BLaER1 (cell line): ENCODE results near the gene ZBED3.
"Not testable (repeated sequence)": the region's sequence is repeated elsewhere in the genome, so short reads cannot be mapped to it uniquely, and the experiment has no call there.

ENCODE experiments used
- H3K27ac ChIP-seq: shearing (Covaris generic); formaldehyde crosslinking; 2 replicates; pipeline ENCODE4 v1.8.1; 2022
- H3K27me3 ChIP-seq: shearing (Covaris generic); formaldehyde crosslinking; 2 replicates; pipeline ENCODE4 v1.8.1; 2022
- H3K36me3 ChIP-seq: shearing (Covaris generic); formaldehyde crosslinking; 2 replicates; pipeline ENCODE4 v1.8.1; 2022
- H3K4me1 ChIP-seq: shearing (Covaris generic); formaldehyde crosslinking; 2 replicates; pipeline ENCODE4 v1.8.1; 2022
- H3K4me2 ChIP-seq: shearing (Covaris generic); formaldehyde crosslinking; 2 replicates; pipeline ENCODE4 v1.8.1; 2022
- H3K4me3 ChIP-seq: shearing (Covaris generic); formaldehyde crosslinking; 2 replicates; pipeline ENCODE4 v1.8.1; 2022
- H3K9ac ChIP-seq: shearing (Covaris generic); formaldehyde crosslinking; 2 replicates; pipeline ENCODE4 v1.8.1; 2022
- H3K9me3 ChIP-seq: shearing (Covaris generic); formaldehyde crosslinking; 2 replicates; pipeline ENCODE4 v1.8.1; 2022
- H4K20me1 ChIP-seq: shearing (Covaris generic); formaldehyde crosslinking; 2 replicates; pipeline ENCODE4 v1.8.1; 2022
- Cebpa-rat ChIP-seq: shearing (Covaris generic); IDR thresholded peaks from 2 replicates; pipeline ENCODE4 v1.8.1; 2022

Gene ZBED3

DNA sequence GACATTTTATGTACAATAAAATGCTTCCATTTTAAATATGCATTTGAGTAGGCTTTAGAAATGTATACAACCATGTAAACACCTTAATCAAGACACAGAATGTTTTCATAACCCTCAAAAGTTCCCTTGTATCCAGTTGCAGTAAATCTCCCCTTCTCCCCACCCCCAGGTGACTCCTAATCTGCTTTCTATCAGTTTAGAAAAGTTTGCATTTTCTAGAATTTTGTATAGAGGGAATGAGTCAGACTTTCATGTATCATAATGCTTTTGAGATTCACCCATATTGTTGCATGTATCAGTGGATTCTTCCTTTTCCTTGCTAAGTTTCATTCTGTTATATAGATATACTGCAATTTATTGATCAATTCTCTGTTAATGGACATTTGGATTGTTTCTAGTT lies 17.7 kb upstream of the ZBED3 start:
- no peak overlapping the region for H3K4me2 ChIP-seq
- peaks cover 34% of the 10 kb centered on the region; the same call in 1 of the 2 replicates for H3K36me3 ChIP-seq
- H3K27ac ChIP-seq, result no peak overlapping the region
- H3K27me3 ChIP-seq, result no peaks in the 10 kb centered on the region
- no peak for TF ChIP-seq Cebpa-rat
- no peaks in the 10 kb centered on the region for H3K4me1 ChIP-seq
- no peaks in the 10 kb centered on the region for H4K20me1 ChIP-seq
- H3K4me3 ChIP-seq, result no peak overlapping the region
- 0 out of 2 replicates have a peak, but pooled peaks cover 4% of the 10 kb centered on the region for H3K9me3 ChIP-seq
- H3K9ac ChIP-seq, result no peak overlapping the region

- Histone ChIP-seq H3K27ac (no peak overlapping the region), H3K4me3 (no peak overlapping the region), H4K20me1 (no peaks in the 10 kb centered on the region), H3K4me2 (no peak overlapping the region), H3K4me1 (no peaks in the 10 kb centered on the region), H3K9ac (no peak overlapping the region), H3K36me3 (peaks cover 31% of the 10 kb centered on the region; the same call in 1 of the 2 replicates), H3K9me3 (0 out of 2 replicates have a peak, but pooled peaks cover 4% of the 10 kb centered on the region), H3K27me3 (no peaks in the 10 kb centered on the region)
- no peak for TF ChIP-seq Cebpa-rat
Observed at GRCh38 chr5:77103457-77103856, 16.4 kb upstream of the ZBED3 start.

GRCh38 chr5:77102549-77102948 lies 15.5 kb upstream of the ZBED3 start:
- H3K4me2 ChIP-seq, result no peak overlapping the region
- 0 out of 2 replicates have a peak, but pooled peaks cover 4% of the 10 kb centered on the region for H3K9me3 ChIP-seq
- peaks cover 31% of the 10 kb centered on the region; the same call in 1 of the 2 replicates for H3K36me3 ChIP-seq
- no peaks in the 10 kb centered on the region for H3K4me1 ChIP-seq
- H4K20me1 ChIP-seq, result no peaks in the 10 kb centered on the region
- no peak overlapping the region for H3K27ac ChIP-seq
- no peak for TF ChIP-seq Cebpa-rat
- H3K9ac ChIP-seq, result no peak overlapping the region
- H3K4me3 ChIP-seq, result no peak overlapping the region
- no peaks in the 10 kb centered on the region for H3K27me3 ChIP-seq

GRCh38 chr5:77101298-77101697 lies 14.2 kb upstream of the ZBED3 start:
- Histone ChIP-seq H3K4me3 (no peak overlapping the region), H3K27ac (no peak overlapping the region), H3K4me2 (no peak overlapping the region), H3K27me3 (no peaks in the 10 kb centered on the region), H4K20me1 (no peaks in the 10 kb centered on the region), H3K9me3 (no peaks in the 10 kb centered on the region), H3K9ac (no peak overlapping the region), H3K36me3 (peaks cover 31% of the 10 kb centered on the region; the same call in 1 of the 2 replicates), H3K4me1 (no peaks in the 10 kb centered on the region)
- no peak for TF ChIP-seq Cebpa-rat

DNA sequence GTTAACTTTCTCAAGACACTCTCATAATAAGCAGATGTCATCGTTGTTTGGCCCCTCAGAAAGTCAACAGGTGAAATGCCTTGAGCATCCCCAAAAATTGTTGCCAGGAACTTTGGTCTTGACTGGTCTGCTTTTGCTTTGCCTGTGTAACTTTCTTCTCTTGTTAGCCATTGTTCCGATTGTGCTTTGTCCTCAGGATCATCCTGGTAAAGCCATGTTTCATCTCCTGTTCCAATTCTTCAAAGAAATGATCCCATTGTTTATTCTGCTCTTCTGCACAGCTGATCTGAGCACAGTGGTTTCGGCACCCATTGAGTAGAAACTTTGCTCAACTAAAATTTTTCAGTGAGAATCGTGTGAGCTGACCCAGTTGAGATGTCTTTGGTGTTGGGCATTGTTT lies 8.1 kb upstream of the ZBED3 start:
- Histone ChIP-seq H3K4me2 (no peak overlapping the region), H3K4me3 (no peak overlapping the region), H3K9me3 (peaks cover 3% of the 10 kb centered on the region; the same call in 1 of the 2 replicates), H3K36me3 (peaks cover 20% of the 10 kb centered on the region), H3K4me1 (no peaks in the 10 kb centered on the region), H3K9ac (no peak overlapping the region), H3K27me3 (no peaks in the 10 kb centered on the region), H3K27ac (no peak overlapping the region), H4K20me1 (no peaks in the 10 kb centered on the region)
- no peak for TF ChIP-seq Cebpa-rat

DNA sequence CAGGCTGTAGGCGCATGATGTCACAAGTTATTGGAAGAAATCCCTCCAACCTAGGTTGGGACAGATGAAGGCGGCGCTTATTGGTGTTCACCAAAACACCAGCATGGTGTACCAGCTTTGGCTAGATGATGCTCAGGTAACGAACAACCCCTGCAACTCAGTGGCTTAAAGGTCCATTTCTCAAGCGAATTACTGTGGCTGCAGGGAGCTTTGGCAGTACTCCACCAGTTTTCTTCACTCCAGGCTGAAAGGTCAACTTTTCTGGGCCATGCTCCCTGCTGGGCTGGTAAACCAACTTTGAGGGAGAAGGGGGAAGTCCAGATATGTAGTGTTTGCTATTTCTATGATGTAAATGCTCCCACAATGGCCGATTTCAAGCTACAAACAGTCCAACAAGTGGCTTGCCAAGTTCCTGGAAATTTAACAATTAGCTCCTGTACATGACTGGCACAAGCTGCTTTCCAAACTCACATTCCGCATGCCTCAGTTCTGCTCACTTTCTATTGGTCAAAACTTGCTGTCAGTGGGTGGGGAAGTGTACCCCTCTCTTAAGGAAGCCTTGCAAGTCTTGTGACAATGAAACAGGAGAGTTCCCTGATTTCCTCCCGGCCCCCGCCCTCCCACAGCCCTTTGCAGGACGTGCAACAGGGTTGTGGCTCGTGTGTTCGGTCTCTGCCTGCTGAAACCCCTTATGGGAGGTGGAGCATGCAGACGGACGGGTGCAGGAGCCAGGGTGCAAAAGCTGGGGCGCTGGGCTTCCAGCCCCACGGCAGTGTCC lies 588 bp upstream of the ZBED3 start:
- H3K4me2 ChIP-seq, result peak overlapping the region; percentile 86
- peak overlapping the region; percentile 87 for H3K4me3 ChIP-seq

DNA sequence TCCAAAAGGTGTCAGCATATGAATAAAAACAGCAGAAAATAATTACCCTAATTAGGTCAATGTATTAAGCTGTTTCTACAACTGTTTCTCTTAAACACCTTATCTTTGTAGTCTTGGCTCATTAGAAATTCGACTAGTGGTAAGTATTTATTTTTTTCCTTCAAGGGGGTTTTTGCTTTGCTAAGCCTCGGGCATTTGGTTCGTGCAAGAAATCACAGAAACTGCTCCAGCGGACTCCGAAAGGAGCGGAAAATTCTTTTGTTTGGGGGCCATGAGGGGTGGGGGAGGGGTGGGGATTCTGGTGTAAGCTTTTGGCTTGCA lies 757 bp downstream of the ZBED3 start:
- Histone ChIP-seq H3K4me2 (peak overlapping the region; percentile 86), H3K4me1 (peaks cover 34% of the 10 kb centered on the region)

More for the DNA sequence above, 588 bp upstream of the ZBED3 start:
- H3K4me1 ChIP-seq, result peaks cover 34% of the 10 kb centered on the region
- 0 out of 2 replicates have a peak, but pooled peaks cover 4% of the 10 kb centered on the region for H3K9me3 ChIP-seq
- H4K20me1 ChIP-seq, result no peaks in the 10 kb centered on the region
- peaks cover 30% of the 10 kb centered on the region for H3K36me3 ChIP-seq
- TF ChIP-seq Cebpa-rat, result no peak
- no peaks in the 10 kb centered on the region for H3K27me3 ChIP-seq
- peak overlapping the region; percentile 98 for H3K9ac ChIP-seq
- H3K27ac ChIP-seq, result peak overlapping the region; percentile 99

GRCh38 chr5:77083088-77083487 lies 4.0 kb downstream of the ZBED3 start:
- Histone ChIP-seq H3K4me3 (no peak overlapping the region), H3K27ac (no peak overlapping the region), H3K27me3 (peaks cover under 1% of the 10 kb centered on the region; the same call in 1 of the 2 replicates), H3K9me3 (0 out of 2 replicates have a peak, but pooled peaks cover 4% of the 10 kb centered on the region), H3K4me1 (peaks cover 29% of the 10 kb centered on the region), H3K36me3 (peaks cover 41% of the 10 kb centered on the region), H3K9ac (no peak overlapping the region), H3K4me2 (no peak overlapping the region), H4K20me1 (peaks cover 31% of the 10 kb centered on the region; the same call in 1 of the 2 replicates)
- TF ChIP-seq Cebpa-rat, result no peak

More for the DNA sequence above, 757 bp downstream of the ZBED3 start:
- peak overlapping the region; percentile 87 for H3K4me3 ChIP-seq
- no peaks in the 10 kb centered on the region for H3K27me3 ChIP-seq
- H3K9me3 ChIP-seq, result 0 out of 2 replicates have a peak, but pooled peaks cover 4% of the 10 kb centered on the region
- no peaks in the 10 kb centered on the region; the same call in 1 of the 2 replicates for H4K20me1 ChIP-seq
- TF ChIP-seq Cebpa-rat, result no peak
- H3K27ac ChIP-seq, result peak overlapping the region; percentile 99
- peaks cover 38% of the 10 kb centered on the region for H3K36me3 ChIP-seq
- peak overlapping the region; percentile 98 for H3K9ac ChIP-seq

DNA sequence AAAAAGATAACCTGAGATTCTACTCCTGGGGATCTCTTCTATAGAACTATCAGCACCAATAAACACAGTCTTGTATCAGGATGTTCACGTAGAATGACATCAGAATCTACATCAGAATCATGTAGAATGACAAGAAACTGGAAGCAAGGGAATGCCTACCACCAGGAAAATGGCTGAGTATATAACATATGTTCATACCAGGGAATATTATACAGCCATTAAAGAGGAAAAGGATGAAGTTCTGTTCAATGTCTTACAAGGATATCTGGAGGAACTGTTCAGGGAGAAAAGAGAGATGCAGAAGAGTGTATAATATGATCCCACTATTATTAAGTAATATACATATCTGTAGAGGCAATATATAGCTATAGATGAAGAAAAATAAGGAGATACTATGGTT lies 4.8 kb downstream of the ZBED3 start:
- no peak overlapping the region for H3K27ac ChIP-seq
- no peak for TF ChIP-seq Cebpa-rat
- H3K4me1 ChIP-seq, result peaks cover 21% of the 10 kb centered on the region

GRCh38 chr5:77080905-77081304 lies 6.2 kb downstream of the ZBED3 start:
- H3K9ac ChIP-seq, result no peak overlapping the region
- H4K20me1 ChIP-seq, result peaks cover 52% of the 10 kb centered on the region
- peaks cover 19% of the 10 kb centered on the region for H3K4me1 ChIP-seq
- H3K9me3 ChIP-seq, result peaks cover 12% of the 10 kb centered on the region; the same call in 1 of the 2 replicates
- H3K4me2 ChIP-seq, result no peak overlapping the region
- no peak overlapping the region for H3K27ac ChIP-seq
- TF ChIP-seq Cebpa-rat, result no peak
- H3K27me3 ChIP-seq, result peaks cover 19% of the 10 kb centered on the region; the same call in 1 of the 2 replicates
- peaks cover 60% of the 10 kb centered on the region for H3K36me3 ChIP-seq
- no peak overlapping the region for H3K4me3 ChIP-seq

More for the DNA sequence above, 4.8 kb downstream of the ZBED3 start:
- H3K4me3 ChIP-seq, result no peak overlapping the region
- no peak overlapping the region for H3K4me2 ChIP-seq
- H3K36me3 ChIP-seq, result peaks cover 46% of the 10 kb centered on the region
- H3K9ac ChIP-seq, result no peak overlapping the region
- H4K20me1 ChIP-seq, result peaks cover 39% of the 10 kb centered on the region
- H3K27me3 ChIP-seq, result peaks cover 9% of the 10 kb centered on the region; the same call in 1 of the 2 replicates
- peaks cover 9% of the 10 kb centered on the region; the same call in 1 of the 2 replicates for H3K9me3 ChIP-seq

DNA sequence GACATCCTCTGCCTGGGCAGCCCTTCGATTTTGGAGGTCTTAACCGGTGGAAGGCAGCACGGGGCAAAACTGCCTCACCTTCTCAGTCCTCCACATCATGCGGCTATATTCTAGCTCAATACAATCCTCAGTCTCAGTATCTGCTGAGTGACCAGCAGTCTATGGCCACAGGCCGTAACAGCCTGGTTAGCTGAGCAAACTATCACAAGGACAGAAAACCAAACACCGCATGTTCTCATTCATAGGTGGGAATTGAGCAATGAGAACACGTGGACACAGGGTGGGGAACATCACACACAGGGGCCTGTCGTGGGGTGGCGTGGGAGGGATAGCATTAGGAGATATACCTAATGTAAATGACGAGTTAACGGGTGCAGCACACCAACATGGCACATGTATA lies 6.6 kb downstream of the ZBED3 start:
- not testable (repeated sequence) for H3K9ac ChIP-seq, H3K27ac ChIP-seq, H3K4me2 ChIP-seq, H3K4me3 ChIP-seq
- peaks cover 12% of the 10 kb centered on the region; the same call in 1 of the 2 replicates for H3K9me3 ChIP-seq
- H4K20me1 ChIP-seq, result peaks cover 52% of the 10 kb centered on the region
- peaks cover 61% of the 10 kb centered on the region for H3K36me3 ChIP-seq
- H3K4me1 ChIP-seq, result peaks cover 14% of the 10 kb centered on the region
- peaks cover 19% of the 10 kb centered on the region; the same call in 1 of the 2 replicates for H3K27me3 ChIP-seq
